ENCODE data around the gene JAGN1.
"Not testable (repeated sequence)": the region's sequence is repeated elsewhere in the genome, so short reads cannot be mapped to it uniquely, and the experiment has no call there.

The JAGN1 gene

DNA sequence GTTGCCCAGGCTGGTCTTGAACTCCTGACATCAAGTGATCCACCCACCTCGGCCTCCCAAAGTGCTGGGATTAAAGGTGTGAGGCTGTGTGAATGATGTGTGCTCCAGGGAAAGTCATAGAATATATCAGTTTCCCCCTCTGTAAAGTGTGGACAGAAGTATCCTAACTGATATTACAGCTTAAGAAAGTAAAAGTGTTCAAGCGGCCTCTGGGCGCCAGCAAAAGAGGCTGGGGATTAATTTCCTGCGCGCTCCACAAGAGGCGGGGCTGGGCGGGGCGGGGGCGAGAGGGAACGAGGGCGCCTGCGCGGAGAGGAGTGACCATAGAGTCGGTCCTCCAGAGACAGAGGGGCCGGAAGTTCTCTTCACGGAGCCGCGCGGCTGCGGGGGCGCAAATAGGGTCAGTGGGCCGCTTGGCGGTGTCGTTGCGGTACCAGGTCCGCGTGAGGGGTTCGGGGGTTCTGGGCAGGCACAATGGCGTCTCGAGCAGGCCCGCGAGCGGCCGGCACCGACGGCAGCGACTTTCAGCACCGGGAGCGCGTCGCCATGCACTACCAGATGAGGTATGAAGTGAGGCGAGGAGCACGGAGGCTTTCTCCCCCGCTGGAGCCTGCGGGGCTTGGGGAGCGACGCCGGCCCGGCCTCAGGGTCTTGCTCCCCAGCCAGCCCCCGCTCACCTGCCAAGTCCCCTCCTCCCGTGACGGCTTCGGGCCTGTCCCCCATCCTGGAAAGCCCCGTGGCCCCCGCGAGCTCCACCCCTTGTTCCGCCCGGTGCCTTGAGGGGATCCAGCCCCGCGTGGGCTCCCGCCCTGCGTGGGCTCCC lies at the start of gene JAGN1:
Gene JAGN1, plus strand, starts transcription at position 362 of the 823 bp plus-strand sequence. Its CDS starts 113 bp downstream, at position 475.
- DNase-seq, result no peak

GRCh38 chr3:9841015-9841414 lies 49.4 kb upstream of the JAGN1 start:
- DNase-seq, result no peak

DNA sequence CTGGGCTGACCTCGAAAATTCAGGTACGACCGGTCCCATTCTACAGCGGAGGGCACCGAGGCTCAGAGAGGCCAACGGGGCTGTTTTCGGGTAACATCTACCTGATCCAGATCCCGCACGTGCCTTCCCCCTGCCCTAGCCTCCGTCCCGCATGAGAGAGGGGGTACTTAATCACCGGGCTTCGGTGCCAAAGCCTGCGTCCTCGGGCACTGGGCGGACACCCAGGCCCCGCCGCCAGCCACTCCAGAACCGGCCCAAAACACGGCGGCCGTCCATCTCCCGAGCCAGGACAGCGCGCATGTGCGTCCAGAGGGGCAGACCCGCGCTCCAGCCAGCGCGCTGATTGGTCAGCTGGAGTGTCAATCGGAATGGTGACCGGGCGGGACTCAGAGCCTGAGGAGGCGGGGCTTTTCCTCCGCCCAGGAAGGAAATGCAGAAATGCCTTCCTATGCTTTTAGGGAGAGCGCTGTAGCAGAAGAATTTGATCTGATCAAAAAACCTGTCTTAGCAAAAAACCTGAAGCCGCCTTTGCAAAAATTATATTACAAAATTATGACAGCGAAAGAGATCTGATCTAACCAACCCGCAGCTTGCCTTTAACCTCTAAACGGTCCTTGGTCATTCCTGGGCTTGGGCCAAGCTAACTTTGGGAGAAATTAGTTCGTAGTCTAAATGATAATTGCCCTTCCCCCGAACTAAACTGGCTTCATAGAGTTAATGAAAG lies 46.5 kb upstream of the JAGN1 start, which contains the start of gene RPUSD3:
Gene RPUSD3, minus strand, starts transcription at position 294 of the 724 bp plus-strand sequence. Its CDS starts 18 bp downstream, at position 276.
- no peak for DNase-seq

DNA sequence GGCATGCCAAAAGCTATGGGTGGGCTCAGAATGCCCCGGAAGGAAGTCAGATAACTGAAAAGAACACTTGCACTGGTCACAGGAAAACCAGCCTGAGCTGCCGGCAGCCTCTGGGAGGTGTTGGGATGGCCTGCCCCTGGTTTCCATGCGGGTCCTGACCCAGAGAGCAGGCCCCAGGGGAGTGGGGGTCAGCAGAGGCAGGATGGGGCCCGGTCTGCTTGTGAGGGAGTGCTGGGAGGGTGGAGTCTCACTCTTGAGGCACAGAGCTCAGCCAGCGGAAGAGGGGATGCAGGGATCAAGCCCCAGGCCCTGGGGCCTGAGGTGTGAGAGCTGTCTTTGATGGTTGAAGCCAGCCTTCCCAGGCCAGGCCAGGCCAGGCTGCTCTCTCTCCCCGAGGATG lies 44.2 kb upstream of the JAGN1 start:
- no peak for DNase-seq

- DNase-seq, result no peak
These were observed 43.4 kb upstream of the JAGN1 start for GRCh38 chr3:9846931-9847488.

DNA sequence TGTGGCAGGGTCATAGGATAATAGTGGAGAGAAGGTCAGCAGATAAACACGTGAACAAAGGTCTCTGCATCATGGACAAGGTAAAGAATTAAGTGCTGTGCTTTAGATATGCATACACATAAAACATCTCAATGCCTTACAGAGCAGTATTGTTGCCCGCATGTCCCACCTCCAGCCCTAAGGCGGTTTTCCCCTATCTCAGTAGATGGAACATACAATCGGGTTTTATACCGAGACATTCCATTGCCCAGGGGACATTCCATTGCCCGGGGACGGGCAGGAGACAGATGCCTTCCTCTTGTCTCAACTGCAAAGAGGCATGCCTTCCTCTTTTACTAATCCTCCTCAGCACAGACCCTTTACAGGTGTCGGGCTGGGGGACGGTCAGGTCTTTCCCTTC lies 42.5 kb upstream of the JAGN1 start:
- DNase-seq, result not testable (repeated sequence)

GRCh38 chr3:9848860-9849259 lies 41.5 kb upstream of the JAGN1 start:
- not testable (repeated sequence) for DNase-seq

GRCh38 chr3:9851383-9851782 lies 39.0 kb upstream of the JAGN1 start:
- not testable (repeated sequence) for DNase-seq

GRCh38 chr3:9851926-9852325 lies 38.5 kb upstream of the JAGN1 start:
- not testable (repeated sequence) for DNase-seq

GRCh38 chr3:9852528-9852927 lies 37.9 kb upstream of the JAGN1 start:
- no peak for DNase-seq

DNA sequence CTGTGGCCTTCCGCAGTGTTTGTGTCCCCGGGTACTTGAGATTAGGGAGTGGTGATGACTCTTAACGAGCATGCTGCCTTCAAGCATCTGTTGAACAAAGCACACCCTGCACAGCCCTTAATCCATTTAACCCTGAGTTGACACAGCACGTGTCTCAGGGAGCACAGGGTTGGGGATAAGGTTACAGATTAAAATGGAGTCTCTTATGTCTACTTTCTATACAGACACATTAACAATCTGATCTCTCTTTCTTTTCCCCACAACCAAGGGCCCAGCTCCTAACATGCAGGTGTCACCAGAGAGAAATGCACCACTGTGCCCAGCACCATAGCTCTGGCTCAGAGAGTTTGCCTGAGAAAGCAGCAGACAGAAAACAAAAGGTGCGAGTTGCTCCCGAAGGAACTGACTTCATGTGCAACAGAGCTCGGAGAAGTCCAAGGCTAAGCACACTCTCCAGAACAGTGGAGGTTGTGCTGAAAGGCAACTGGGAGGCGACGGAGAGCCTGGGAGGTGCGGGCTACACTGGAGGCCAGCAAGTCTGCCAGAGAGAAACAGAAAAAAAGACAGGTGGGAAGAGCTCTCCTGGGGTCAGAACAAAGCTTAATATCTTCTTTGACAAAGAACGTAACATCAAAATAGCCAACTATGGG lies 36.0 kb upstream of the JAGN1 start:
- DNase-seq, result not testable (repeated sequence)

DNA sequence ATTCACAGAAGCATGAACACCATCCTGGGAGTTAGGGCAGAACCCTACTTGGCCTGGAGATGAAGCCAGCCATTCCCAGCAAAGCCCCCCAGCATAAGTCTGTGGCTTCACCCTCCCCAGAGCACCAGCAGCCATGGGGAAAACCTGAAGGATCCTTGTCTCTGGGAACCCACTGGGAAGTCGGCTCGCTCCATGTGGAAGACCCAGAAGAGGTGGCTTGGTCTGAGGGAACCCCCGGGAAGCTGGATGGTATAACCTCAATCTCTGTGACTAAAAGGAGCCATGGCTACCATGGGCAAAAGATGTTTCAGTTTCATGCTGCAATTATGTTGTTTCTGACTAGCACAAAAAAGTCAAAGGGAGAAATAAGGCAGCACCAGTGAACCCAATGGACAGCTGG lies 34.8 kb upstream of the JAGN1 start:
- DNase-seq, result no peak

- DNase-seq, result no peak
These were observed 30.8 kb upstream of the JAGN1 start for GRCh38 chr3:9859530-9860025.

GRCh38 chr3:9861201-9861600 lies 29.2 kb upstream of the JAGN1 start:
- no peak for DNase-seq

DNA sequence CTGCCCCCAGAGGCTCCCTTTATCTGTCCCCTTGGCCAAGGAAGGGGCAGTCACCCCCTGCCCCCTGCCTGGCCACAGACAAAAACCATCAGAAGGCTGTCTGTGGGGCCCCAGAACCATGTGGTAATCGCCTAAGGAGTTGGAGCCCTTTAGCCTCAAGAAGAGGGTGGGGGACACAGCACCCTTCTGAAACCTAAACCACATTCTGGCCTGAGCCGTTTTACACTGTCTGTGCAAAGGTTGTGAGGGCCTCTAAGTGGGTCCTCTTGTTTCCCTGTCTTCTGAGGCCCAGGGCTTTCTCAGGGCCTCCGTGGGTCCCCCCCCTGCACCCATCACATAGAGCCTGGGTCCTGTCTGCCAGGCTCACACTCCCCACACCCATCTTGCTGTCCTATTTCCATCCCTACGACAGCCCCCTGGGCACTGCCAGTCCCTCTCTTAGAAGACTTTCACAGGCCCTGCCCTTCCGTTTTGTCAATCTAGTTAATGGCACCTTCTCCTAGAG lies 28.7 kb upstream of the JAGN1 start:
- no peak for DNase-seq

DNA sequence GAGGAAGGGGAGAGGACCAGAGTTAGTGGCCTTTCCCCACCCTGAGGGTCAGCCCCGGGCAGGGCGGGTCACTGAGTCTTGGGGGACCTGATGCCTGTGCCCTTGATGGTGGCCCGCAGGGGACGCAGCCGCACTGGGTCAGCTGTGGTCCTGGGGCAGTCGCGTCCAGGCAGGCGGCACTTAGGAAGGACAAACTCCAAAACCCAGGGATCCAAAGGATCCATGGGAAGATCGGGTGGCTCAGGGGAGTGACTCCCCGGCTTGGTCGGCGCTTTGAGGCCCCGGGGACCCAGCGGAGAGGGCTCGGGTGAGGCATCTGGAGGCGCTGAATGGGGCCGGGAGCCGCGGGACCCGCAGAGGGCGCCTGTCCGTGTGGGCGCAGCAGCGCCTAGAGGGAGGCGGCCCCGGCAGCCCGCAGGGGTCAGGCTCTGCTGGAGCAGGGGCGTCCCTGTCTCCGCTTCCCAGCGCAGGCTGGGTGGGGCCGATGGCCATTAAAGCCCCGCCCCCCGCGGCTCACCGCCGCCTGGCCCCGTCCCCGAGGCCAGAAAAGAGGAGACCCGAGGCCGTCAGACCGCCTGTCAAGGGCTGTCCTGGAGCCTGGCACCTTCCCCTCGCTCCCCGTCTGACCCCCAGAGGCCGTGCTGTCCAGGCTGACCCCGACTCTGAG lies 27.9 kb upstream of the JAGN1 start:
- DNase-seq, result no peak

GRCh38 chr3:9863058-9863772 lies 27.2 kb upstream of the JAGN1 start:
- DNase-seq, result no peak

DNA sequence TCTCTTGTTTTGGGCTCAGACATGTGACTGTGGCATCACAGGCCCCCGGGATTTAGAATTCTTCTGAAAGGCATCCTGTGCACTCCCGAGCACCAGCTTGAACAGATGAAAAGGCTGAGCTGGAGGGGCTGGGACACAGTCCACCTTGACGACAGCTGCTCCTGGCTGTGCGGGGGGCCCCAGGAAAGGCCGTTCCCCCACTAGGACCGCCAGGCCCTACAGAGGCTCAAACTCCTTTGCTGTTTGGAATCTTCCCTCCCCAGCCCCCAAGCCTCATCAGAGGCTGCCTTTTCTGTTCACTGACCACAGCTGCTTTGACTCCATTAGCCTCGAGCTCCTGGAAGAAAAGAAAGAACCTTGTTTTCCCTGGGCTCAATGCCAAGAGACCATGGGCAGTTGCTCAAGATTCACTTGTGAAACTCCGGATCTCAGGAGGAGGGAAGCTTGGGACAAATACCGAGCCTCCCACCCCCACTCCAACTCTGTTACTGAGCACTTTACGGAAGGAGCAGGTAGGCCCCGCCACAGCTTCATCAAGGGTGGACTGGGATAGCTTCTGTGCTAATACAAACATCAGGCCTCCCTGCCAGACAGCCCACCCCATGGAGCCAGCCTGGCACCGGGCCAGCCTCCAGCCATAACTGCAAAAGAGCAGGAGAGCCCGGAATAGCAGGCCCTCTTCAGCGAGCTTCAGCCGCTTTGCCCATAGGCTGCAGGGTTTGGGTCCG lies 26.0 kb upstream of the JAGN1 start:
- no peak for DNase-seq

GRCh38 chr3:9865125-9865637 lies 25.2 kb upstream of the JAGN1 start:
- not testable (repeated sequence) for DNase-seq

- no peak for DNase-seq
These were observed 23.8 kb upstream of the JAGN1 start for GRCh38 chr3:9866639-9867038.

DNA sequence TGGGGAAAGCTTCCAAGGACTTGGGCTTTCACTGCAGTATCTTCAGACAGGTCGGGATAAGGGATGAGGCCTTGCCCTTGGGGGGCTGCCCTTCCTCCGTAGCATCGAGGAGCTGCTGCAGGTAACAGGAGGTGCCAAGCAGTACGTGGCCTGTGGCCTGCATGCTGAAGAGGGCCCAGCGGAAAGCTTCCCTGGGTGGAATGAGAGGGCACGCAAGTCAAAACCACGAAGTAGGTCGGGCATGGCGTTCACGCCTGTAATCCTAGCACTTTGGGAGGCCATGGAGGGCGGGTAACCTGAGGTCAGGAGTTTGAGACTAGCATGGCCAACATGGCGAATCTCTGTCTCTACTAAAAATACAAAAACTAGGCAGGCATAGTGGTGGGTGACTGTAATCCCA lies 23.3 kb upstream of the JAGN1 start:
- no peak for DNase-seq

Measured in NCI-H2081 treated with DMSO at 0.1 percent for 48 hours (cell line).